Activated naive CD4-positive, alpha-beta T cell (primary cell): ENCODE results near the gene GYS2.
"Not testable (repeated sequence)": the region's sequence is repeated elsewhere in the genome, so short reads cannot be mapped to it uniquely, and the experiment has no call there.

Experiments
- DNase-seq, 4 experiments: peaks; one replicate each; lab custom pipeline; 2025; lab: John Stamatoyannopoulos, UW

Gene GYS2

GRCh38 chr12:21604245-21605101 is at the start of gene GYS2:
TSS of gene GYS2 (minus strand) at chr12:21604847. CDS start at chr12:21604592, 255 bp downstream.
- no peak for DNase-seq

DNA sequence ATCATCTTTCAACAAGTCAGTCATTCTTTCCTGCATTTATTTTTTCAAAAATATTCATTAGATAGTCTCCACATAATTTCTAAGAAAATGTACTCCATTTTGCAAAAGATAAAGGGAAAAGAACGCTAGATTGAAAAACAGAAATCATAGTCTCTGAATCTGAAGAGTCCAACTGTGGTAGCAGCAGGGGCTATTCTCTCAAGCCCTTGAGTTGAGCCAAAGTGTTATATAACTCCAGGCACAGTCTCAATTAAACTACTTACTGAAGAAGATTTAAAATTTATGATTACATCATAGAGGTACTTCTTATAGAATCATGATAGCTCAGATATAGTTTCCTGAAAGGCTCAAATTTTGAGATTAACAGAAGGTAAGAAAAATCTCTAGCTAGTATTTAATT is 47.2 kb upstream of the GYS2 start:
- no peak for DNase-seq

DNA sequence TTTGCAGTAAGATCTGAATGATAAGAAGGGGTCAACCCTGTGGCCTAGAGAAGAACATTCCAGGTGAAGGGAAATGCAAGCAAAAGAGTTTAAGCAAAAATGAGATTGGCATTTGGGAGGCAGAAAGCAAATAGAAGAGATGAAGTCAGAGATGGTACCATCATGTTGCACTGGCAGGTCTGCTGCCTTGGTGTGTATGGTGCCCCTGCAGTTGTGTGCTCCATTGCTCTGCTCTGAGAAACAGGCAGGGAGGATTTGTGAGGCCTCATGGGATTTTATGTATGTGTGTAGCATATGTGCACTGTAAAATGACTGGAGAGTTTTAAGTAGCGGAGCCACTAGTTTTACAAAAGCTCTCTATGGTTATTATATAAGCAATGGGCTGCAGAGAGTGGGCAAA is 46.4 kb upstream of the GYS2 start:
- no peak for DNase-seq

DNA sequence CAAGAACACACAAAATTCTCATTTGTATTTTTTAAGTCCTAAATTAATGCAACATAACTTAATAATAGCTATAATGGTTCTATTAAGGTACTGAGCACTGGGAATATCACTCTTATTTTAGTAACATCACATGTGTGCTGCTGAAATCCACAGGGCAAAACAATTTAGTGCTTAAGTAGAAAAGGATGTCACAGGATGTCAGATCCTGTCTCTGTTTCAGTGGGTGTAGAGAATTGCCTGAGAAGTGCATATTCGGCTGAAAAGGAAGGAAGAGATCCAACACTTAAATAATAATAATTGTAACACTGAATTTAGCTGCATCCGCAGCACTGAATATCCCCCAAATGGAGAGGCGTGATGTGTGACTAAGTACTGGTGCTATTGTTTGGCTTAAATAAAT is 44.4 kb upstream of the GYS2 start:
- no peak for DNase-seq

- DNase-seq = no peak
Measured at GRCh38 chr12:21648378-21648777, 43.7 kb upstream of the GYS2 start.

GRCh38 chr12:21647179-21647578 is 42.5 kb upstream of the GYS2 start:
- DNase-seq = no peak

DNA sequence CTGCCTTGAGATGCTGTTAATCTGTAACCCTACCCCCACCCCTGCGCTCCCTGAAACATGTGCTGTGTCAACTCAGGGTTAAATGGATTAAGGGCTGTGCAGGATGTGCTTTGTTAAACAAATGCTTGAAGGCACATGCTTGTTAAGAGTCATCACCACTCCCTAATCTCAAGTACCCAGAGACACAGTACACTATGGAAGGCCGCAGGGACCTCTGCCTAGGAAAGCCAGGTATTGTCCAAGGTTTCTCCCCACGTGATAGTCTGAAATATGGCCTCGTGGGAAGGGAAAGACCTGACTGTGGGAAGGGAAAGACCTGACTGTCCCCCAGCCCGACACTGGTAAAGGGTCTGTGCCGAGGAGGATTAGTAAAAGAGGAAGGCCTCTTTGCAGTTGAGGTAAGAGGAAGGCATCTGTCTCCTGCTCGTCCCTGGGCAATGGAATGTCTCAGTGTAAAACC is 40.4 kb upstream of the GYS2 start:
- not testable (repeated sequence) for DNase-seq

GRCh38 chr12:21644516-21644915 is 39.9 kb upstream of the GYS2 start:
- DNase-seq = no peak

- no peak for DNase-seq
Measured at GRCh38 chr12:21643758-21644157, 39.1 kb upstream of the GYS2 start.

GRCh38 chr12:21642707-21643389 is 38.2 kb upstream of the GYS2 start:
- no peak for DNase-seq

DNA sequence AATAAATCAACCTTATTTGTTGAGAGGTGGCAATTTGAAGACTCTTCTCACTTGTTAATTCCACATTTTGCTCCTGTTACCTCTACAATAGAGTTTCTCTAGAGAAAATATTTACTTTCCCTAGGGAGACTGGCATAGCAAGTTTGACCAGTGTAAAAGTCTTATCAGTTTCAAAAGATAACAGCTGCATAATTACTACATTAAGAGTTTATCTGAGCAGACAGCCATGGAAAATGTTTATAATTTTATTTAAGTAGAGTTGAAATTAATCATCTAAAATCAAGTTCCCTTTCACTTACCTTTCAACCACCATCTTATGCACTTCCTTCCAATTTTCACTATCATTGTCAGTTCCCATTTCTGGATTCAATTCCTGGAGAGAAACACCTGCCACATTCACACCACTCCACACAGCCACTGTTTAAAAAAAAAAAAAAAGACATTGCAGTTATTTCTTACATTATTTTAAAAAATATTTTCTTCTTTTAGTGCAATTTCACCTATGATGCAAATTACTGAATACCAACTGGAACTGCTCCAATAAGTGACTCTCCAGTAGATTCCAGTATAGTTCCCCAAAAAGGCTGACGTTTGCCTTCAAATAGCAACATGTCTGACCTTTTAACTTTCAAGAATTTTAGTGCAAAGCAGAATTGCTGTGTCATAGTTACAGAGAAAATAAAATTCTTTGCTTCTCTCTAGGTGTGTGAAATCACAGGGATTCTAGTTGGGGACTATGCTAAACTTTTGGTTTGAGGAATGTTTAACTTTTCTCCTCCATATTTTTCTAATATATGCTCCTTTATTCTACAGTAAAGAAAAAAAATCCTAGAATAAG is 33.6 kb upstream of the GYS2 start:
- DNase-seq = no peak

GRCh38 chr12:21634245-21634644 is 29.6 kb upstream of the GYS2 start:
- DNase-seq = no peak

GRCh38 chr12:21631367-21631766 is 26.7 kb upstream of the GYS2 start:
- no peak for DNase-seq

GRCh38 chr12:21627924-21628323 is 23.3 kb upstream of the GYS2 start:
- no peak for DNase-seq

DNA sequence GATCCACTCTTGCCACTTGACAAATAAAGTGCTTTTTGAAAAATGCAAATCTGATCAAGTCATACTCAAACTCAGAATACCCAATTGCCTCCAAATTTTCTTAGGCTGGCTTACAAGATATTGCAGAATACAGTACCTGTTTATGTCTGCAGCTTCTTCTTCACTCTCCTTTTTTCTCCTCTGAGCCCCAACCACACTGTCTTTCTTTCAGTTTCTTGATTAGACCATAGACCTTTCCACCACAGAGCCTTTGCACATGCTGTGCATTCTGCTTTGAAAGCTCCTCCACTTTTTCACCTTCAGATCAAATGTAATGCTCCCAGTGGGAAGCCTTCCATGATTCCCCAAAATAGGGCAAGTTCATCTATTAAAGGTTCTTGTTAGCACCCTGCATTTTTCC is 13.9 kb upstream of the GYS2 start:
- DNase-seq = no peak

GRCh38 chr12:21617030-21617429 is 12.4 kb upstream of the GYS2 start:
- no peak for DNase-seq

GRCh38 chr12:21615431-21615830 is 10.8 kb upstream of the GYS2 start:
- DNase-seq = no peak

GRCh38 chr12:21614506-21614905 is 9.9 kb upstream of the GYS2 start:
- no peak for DNase-seq

GRCh38 chr12:21613931-21614330 is 9.3 kb upstream of the GYS2 start:
- DNase-seq = no peak

DNA sequence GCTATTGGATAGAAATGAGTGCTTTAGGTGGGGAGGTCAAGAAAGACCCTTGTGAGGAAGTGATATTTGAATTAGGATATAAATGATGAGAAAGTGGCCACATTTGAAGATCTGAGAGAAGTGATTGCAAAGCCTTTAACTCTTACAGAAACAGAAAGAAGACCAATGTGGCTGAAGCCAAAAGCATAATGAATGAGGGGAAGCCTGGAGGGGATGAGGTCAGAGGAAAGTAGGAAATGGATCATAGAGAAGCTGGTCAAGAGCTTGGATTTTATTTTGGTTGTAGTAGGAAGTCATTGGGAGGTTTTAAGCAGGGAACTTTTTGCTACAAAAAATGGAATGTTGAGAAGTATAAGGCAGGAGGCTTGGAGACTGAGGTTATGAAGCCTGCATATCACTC is 3.5 kb upstream of the GYS2 start:
- no peak for DNase-seq

DNA sequence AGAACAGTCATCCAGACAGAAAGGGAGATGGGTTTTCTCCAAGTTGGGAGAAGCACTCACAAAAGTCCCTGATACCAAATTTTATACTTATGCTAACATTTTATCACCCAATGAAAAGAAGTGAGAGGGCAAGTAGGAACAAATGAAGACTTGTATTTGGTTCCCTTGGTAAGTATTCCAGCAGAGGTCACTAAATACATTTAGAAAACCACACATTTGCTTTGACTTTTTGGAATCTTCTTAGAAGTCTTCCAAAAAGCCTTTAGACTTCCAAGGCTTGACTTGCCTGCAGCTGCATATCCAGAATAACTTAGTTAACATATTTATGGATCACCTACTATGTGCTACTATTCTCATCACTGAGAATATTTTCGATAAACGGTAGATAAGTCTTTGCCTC is 3.1 kb upstream of the GYS2 start:
- DNase-seq = no peak

DNA sequence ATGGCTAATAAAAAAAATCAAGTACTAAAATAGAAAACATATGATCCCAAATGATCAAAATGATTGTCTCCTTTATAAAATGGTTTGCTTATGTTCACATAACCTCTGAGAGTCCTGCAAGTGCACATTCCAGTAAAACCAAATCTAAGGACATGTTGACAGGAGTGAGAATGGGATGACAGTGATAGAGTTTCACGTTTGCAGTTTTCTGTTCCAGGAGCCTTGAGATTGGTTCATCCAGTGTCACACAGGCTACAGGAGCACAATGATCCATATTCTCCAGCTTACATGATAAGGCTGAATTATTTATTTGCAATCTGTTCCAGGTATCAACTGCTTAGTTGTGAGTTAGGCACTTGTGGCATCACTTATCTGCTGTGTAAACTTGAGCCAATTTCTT is 1.5 kb upstream of the GYS2 start:
- no peak for DNase-seq

GRCh38 chr12:21602774-21603173 is 1.9 kb downstream of the GYS2 start:
- DNase-seq = no peak
